H1 (cell line): ENCODE measurements around the gene PPIA.

Source experiments
- BRCA1 ChIP-seq: IDR thresholded peaks from 2 replicates; pipeline ENCODE4 v1.6.1; 2012; ENCODE audit warnings: low read depth, low read length, improper control_type of control experiment
- CTCF ChIP-seq, 3 experiments: IDR thresholded peaks; 1 replicate in 2 of 3; 2 replicates in 1 of 3; pipeline versions ENCODE4 v1.5.1 to v1.6.1; 2011; ENCODE audit warnings: low read length in 3 of 3, mild to moderate bottlenecking in 3 of 3, inconsistent platforms in 2 of 3, low read depth in 1 of 3, moderate library complexity in 1 of 3; ENCODE audit not compliant: insufficient read depth in 1 of 3; ENCODE audit errors: control extremely low read depth in 1 of 3
- EP300 ChIP-seq, 2 experiments: IDR thresholded peaks; 1 replicate in 1 of 2; 2 replicates in 1 of 2; pipeline ENCODE4 v1.6.1; 2011 to 2012; ENCODE audit warnings: low read depth in 2 of 2, low read length in 2 of 2, mild to moderate bottlenecking in 2 of 2, borderline replicate concordance in 1 of 2, inconsistent platforms in 1 of 2, moderate library complexity in 1 of 2
- EZH2 ChIP-seq: fragments of 200-600 bp; sonication (generic); IDR thresholded peaks from 2 replicates; pipeline ENCODE4 v1.7.1; 2012; ENCODE audit warnings: low read depth, mild to moderate bottlenecking, moderate library complexity, low read length, inconsistent platforms; ENCODE audit not compliant: severe bottlenecking
- NRF1 ChIP-seq: IDR thresholded peaks from 2 replicates; pipeline ENCODE4 v1.6.1; 2011; ENCODE audit warnings: mild to moderate bottlenecking, low read depth, low read length, improper control_type of control experiment
- TAF1 ChIP-seq: IDR thresholded peaks from 2 replicates; pipeline ENCODE4 v1.6.1; 2011; ENCODE audit warnings: mild to moderate bottlenecking, low read depth, low read length
- TAF7 ChIP-seq: optimal IDR thresholded peaks from 2 replicates; pipeline ENCODE3; 2011; ENCODE audit warnings: low read depth, mild to moderate bottlenecking, inconsistent platforms, low read length, moderate library complexity, borderline replicate concordance
- YY1 ChIP-seq: IDR thresholded peaks from 2 replicates; pipeline ENCODE4 v1.6.1; 2011; ENCODE audit warnings: low read depth, mild to moderate bottlenecking, low read length

DNA sequence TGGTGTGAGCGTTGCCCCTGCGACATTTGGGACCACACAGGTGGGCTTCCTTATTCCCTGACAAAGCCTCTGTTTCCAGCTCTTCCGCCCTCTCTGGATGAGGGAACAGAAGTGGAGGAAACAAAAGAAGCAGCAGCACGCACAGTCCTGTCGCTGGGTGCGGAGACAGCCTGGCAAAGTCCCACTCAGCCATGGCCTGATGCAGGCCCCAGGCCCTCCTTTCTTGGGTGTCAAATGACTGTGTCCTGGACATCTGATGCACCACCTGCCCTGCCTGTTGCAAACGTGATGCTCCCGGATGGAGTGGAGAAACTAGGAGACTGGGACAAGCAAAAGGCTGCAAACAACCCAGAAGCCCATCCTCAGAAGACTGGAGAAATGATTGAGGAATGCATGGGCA, 27.1 kb upstream of the PPIA start:
- TF ChIP-seq CTCF (IDR thresholded peaks at IDR 0.05; ENCODE audit: control extremely low read depth in 1 of 3, insufficient read depth in 1 of 3, low read depth in 1 of 3, low read length in 3 of 3) = no peak
- TF ChIP-seq TAF7 = no peak
- TF ChIP-seq YY1 = no peak
- TF ChIP-seq BRCA1 = no peak
- TF ChIP-seq EP300 (IDR thresholded peaks at IDR 0.05; ENCODE audit: borderline replicate concordance in 1 of 2, low read depth in 2 of 2, low read length in 2 of 2) = no peak
- TF ChIP-seq TAF1 = no peak
- TF ChIP-seq EZH2 = no peak
- no peak for TF ChIP-seq NRF1
